Measurements from ENCODE around the gene TRUB1.

TRUB1 gene

DNA sequence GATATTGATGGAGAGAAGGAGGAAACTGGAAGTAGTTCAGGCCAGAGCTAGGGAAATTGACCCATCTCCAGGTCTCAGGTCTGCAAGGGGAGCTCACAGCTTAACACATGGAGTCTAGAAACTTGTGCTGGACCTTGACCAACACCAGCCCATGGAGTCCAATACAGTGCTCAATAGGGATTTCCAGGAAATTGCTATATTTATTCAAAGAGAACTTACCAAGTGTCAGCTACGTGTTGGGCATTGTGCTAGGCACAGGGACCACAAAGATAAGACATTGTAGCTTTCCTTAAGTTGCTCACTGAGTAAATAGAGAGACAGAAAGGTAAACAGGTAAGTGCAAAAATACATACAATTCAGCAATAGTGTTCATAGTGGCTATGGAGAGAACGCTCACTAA lies 82.5 kb downstream of the TRUB1 start:
- no peak for TF ChIP-seq GATA3 (IDR thresholded peaks at IDR 0.05; ENCODE audit: low read depth, low read length)
- no peak for TF ChIP-seq GATA2 (IDR thresholded peaks at IDR 0.05; ENCODE audit: low read depth, low read length)

GRCh38 chr10:115022733-115023132 lies 84.7 kb downstream of the TRUB1 start:
- TF ChIP-seq GATA3 (IDR thresholded peaks at IDR 0.05; ENCODE audit: low read depth, low read length): no peak
- no peak for TF ChIP-seq GATA2 (IDR thresholded peaks at IDR 0.05; ENCODE audit: low read depth, low read length)

GRCh38 chr10:115023715-115024114 lies 85.7 kb downstream of the TRUB1 start:
- TF ChIP-seq GATA3 (IDR thresholded peaks at IDR 0.05; ENCODE audit: low read depth, low read length) (no peak), GATA2 (IDR thresholded peaks at IDR 0.05; ENCODE audit: low read depth, low read length) (no peak)

GRCh38 chr10:115024371-115024770 lies 86.4 kb downstream of the TRUB1 start:
- no peak for TF ChIP-seq GATA2 (IDR thresholded peaks at IDR 0.05; ENCODE audit: low read depth, low read length)
- no peak for TF ChIP-seq GATA3 (IDR thresholded peaks at IDR 0.05; ENCODE audit: low read depth, low read length)

DNA sequence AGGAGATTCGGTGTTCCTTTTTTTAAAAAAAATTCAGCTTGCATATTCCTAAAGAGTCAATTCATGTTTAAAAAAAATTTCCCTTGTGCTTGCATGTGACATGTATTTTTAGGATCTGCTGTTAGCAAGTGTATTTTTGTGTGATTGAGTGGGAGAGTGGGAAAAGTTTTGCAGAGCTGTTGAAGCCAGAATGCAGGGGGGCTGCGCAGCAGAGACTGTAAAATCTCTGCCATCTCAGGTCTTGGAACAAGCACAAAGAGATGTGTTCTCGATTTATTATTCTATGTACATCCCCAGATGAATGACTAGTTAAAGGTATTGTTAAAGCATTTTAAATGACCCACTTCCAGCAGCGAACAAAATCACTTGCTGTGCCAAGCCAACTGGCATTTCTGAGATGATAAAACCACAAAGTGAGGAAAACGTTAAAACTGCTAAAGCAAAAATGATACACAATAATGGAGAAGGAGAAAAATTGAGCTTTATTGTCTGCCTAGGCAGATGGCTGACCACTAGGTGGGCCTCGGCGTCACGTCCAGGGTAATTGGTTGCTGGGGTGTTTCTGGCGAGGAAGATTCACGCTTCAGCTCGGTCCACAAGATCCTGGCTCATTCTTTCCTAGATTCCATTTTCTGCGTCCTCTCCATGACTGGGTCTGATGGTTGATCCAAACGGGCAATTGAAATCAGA lies 88.2 kb downstream of the TRUB1 start:
- no peak for TF ChIP-seq GATA2 (IDR thresholded peaks at IDR 0.05; ENCODE audit: low read depth, low read length)
- TF ChIP-seq GATA3 (IDR thresholded peaks at IDR 0.05; ENCODE audit: low read depth, low read length): no peak

DNA sequence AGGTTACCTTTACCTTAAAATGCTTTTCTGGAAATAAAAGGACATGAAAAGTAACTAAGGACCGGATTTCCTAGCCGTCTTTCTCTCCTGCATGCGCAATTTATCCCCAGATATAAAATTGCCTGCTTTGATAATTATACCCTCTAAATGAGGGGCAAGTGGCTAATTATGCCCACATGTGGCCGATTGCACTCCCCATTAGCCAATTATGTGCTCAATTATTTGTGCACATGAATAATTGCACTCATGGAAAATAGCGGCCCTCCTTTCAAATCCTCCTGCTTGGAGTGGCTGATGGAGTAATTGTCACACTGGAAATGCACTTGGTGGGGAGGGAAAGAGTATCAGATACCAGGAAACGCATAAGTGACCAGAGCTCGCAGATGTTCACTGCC lies 88.7 kb downstream of the TRUB1 start:
- TF ChIP-seq GATA2 (IDR thresholded peaks at IDR 0.05; ENCODE audit: low read depth, low read length) (no peak), GATA3 (IDR thresholded peaks at IDR 0.05; ENCODE audit: low read depth, low read length) (no peak)

Data from SH-SY5Y (cell line).